GM18520 (cell line): ENCODE data around the gene ABLIM2.

Experiments
- ATAC-seq: cut with Tn5 transposase; IDR thresholded peaks from one replicate; pipeline ENCODE4 v1.9.1; 2021; ENCODE audit not compliant: unreplicated experiment

The ABLIM2 gene

GRCh38 chr4:7967501-7968261, 190.9 kb downstream of the ABLIM2 start:
- no peak for ATAC-seq

- no peak for ATAC-seq
Observed at GRCh38 chr4:7967063-7967440, 191.6 kb downstream of the ABLIM2 start.

- ATAC-seq: no peak
Observed at GRCh38 chr4:7966281-7967062, 192.1 kb downstream of the ABLIM2 start.

GRCh38 chr4:7964890-7965662, 193.5 kb downstream of the ABLIM2 start:
- no peak for ATAC-seq

GRCh38 chr4:7964459-7964858, 194.2 kb downstream of the ABLIM2 start:
- ATAC-seq: no peak

GRCh38 chr4:7963691-7964090, 194.9 kb downstream of the ABLIM2 start:
- ATAC-seq: no peak

- ATAC-seq: no peak
Observed at GRCh38 chr4:7962609-7963508, 195.8 kb downstream of the ABLIM2 start.

- no peak for ATAC-seq
Observed at GRCh38 chr4:7960790-7961655, 197.6 kb downstream of the ABLIM2 start.

- no peak for ATAC-seq
Observed at GRCh38 chr4:7960017-7960789, 198.4 kb downstream of the ABLIM2 start.

- no peak for ATAC-seq
Observed at GRCh38 chr4:7959078-7959477, 199.5 kb downstream of the ABLIM2 start.

- ATAC-seq: no peak
Observed at GRCh38 chr4:7956934-7957656, 201.5 kb downstream of the ABLIM2 start.

GRCh38 chr4:7956270-7956808, 202.3 kb downstream of the ABLIM2 start:
- ATAC-seq: no peak

- no peak for ATAC-seq
Observed at GRCh38 chr4:7955393-7955792, 203.2 kb downstream of the ABLIM2 start.

GRCh38 chr4:7952615-7953014, 206.0 kb downstream of the ABLIM2 start:
- ATAC-seq: no peak

GRCh38 chr4:7950301-7951092, 208.1 kb downstream of the ABLIM2 start:
- ATAC-seq: no peak

GRCh38 chr4:7949759-7950158, 208.9 kb downstream of the ABLIM2 start:
- ATAC-seq: no peak

GRCh38 chr4:7947927-7948326, 210.7 kb downstream of the ABLIM2 start:
- ATAC-seq: no peak
